DMS114 treated with DMSO at 0.1 percent for 48 hours (cell line): Measurements from ENCODE around the gene OTOGL.
"Not testable (repeated sequence)": the region's sequence is repeated elsewhere in the genome, so short reads cannot be mapped to it uniquely, and the experiment has no call there.

Source experiments
- DNase-seq: peaks from one replicate; lab custom pipeline; 2025; ENCODE audit not compliant: unreplicated experiment; lab: John Stamatoyannopoulos, UW

The OTOGL gene

GRCh38 chr12:80099259-80099658, at the start of gene OTOGL:
OTOGL (plus strand) TSS chr12:80099537; CDS start chr12:80209432, 109,895 bp downstream.
- DNase-seq, result no peak

DNA sequence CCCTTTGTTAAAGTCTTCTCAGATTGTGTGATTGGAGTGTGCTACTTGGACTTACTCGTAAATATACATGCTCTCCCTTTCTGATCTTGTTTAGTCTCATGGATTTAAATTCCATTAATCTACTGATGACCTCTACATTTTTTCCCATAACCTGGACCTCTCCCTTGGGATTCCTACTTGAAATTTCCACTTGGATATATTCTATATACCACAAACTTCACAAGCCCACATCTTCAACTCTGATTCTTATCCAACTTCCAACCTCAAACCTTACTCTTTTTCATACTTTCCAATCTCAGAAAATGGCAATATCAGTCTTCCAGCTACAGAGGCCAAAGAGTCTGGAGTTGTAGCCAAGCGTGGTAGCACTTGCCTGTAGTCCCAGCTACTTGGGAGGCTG, 49.1 kb upstream of the OTOGL start:
- DNase-seq, result no peak

DNA sequence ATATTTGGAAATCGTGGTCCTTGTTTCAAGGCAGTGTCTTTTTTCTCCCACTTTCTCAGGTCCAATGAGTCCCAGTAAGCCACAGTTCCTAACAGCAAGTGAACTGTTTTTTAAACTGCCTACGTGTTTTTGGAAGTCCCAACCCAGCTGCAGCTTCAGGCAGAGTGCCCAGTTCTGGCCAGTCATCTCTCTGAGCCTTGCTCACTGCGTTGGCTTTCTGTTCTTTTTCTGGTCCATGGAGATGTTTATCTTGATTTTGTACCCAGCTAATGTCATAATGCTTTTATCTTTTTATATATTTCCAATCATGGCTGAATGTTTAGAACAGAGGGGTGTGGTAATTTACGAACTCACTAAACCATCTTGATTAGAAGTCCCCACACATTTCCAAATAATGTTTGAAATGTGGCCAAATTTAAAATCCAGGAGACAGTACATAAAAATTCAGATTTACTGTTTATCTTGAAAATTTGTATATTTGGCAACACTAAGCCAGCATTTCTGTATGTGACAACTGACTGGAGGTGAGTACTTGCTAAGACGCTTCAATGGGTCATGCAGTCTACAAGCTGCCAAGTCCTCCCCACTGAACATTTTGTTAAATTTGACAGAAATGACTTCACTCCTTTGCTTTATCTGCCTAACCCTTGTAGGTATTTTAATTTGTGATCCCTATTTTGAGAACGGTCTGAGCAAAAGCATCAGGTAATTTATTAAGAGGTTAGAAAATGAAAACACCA, 46.1 kb upstream of the OTOGL start:
- no peak for DNase-seq

DNA sequence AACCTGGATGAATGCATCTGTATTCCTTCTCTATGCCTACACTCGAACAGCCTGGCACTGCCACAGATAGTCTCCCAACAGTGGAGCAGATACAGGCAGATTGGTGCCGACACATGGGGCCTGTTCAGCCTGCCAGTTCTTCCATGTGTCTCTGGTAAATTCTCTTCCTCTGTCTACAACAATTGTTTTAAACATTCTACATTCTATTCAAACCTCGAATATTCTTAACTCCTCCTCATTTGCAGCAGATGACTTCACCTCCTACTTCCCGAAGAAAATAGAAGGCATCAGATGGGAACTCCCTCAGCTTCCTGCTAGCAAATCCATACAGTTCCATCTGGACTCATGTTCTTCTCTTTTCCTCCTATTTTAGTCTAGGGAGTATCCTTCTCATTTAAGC, 43.1 kb upstream of the OTOGL start:
- no peak for DNase-seq

GRCh38 chr12:80056845-80057244, 42.5 kb upstream of the OTOGL start:
- DNase-seq, result no peak

DNA sequence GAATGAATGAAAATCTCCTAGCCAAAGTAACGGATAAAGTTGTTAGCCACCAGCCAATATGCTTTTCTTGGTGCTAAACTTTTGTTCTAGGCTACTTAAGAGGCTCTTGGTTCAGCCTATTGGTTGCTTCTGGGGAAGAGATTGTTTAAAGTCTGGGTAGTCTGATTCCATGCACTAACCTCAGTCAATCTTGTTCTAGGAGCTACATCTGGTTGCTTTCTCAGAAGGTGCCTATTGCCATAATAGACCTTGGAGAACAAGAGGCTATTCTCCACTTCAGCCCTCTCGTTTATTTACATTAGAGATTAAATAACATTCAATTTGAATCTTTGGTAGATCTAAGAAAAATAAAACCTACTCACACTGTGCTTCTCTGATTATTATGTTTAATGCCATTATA, 40.8 kb upstream of the OTOGL start:
- no peak for DNase-seq

DNA sequence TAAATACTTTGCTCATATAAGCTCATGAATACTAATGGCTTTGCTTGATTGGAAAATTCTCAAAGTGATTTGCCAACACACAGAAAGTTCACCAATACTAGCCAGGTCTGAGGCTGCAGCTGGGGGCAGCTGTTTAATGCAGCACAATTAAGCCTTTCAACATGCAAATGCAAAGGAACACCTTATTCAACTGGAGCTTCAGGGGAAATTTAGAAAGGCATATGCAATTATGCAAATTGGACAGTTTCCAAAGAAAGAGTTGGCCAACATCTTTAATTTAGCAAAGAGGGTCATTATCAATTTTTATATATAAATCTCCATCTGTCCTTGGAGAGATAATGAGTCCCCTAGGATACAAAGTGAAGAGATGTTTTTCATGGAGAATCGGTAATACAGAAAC, 40.2 kb upstream of the OTOGL start:
- DNase-seq, result no peak

DNA sequence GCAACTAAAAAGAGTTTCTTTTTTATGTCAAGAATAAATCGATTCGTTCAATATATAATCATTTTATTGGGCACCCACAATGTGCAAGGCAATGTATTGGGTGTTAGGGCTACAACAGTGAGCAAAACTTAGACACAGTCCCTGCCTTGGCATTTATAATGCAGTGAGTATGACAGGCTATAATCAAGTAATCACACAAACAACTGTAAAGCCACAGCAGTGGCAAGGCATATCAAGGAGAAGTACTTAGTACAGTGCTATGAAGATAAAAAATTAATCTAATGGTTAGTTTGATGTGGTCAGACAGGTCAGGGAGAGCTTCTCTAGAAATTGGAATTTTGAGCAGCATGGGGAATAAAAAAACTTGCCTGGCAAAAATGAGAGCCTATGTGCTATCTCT, 39.5 kb upstream of the OTOGL start:
- no peak for DNase-seq

- no peak for DNase-seq
Observed at GRCh38 chr12:80064269-80064668, 35.1 kb upstream of the OTOGL start.

- DNase-seq, result no peak
Observed at GRCh38 chr12:80064951-80065350, 34.4 kb upstream of the OTOGL start.

GRCh38 chr12:80068173-80068572, 31.2 kb upstream of the OTOGL start:
- no peak for DNase-seq

DNA sequence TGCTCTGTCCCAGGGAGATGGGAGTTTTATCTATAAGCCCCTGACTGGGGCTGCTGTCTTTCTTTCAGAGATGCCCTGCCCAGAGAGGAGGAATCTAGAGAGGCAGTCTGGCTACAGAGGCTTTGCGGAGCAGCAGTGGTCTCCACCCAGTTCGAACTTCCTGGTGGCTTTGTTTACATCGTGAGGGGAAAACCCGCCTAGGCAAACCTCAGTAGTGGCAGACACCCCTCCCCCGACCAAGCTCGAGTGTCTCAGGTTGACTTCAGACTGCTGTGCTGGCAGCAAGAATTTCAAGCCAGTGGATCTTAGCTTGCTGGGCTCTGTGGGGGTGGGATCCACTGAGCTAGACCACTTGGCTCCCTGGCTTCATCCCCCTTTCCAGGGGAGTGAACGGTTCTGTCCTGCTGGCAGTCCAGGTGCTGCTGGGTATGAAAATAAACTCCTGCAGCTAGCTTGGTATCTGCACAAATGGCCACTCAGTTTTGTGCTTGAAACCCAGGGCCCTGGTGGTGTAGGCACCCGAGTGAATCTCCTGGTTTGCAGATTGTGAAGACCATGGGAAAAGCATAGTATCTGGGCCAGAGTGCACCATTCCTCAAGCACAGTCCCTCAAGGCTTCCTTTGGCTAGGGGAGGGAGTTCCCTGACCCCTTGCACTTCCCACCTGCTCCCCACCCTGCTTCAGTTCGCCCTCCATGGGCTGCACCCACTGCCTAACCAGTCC, 15.3 kb upstream of the OTOGL start:
- not testable (repeated sequence) for DNase-seq

- no peak for DNase-seq
Observed at GRCh38 chr12:80086025-80086424, 13.3 kb upstream of the OTOGL start.

GRCh38 chr12:80087486-80088213, 11.7 kb upstream of the OTOGL start:
- no peak for DNase-seq

GRCh38 chr12:80100591-80100990, 1.3 kb downstream of the OTOGL start:
- no peak for DNase-seq

GRCh38 chr12:80101126-80101525, 1.8 kb downstream of the OTOGL start:
- no peak for DNase-seq

DNA sequence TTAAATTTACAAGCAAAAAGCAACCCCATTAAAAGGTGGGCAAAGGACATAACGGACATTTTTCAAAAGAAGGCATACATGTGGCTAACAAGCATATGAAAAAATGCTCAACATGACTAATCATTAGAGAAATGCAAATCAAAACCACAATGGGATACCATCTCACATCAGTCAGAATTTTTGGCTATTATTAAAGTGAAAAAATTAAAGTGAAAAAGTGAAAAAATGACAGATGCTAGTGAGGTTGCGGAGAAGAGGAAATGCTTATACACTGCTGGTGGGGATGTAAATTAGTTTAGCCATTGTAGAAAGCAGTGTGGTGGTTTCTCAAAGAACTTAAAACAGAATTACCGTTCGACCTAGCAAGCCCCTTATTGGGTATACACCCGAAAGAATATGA, 7.9 kb downstream of the OTOGL start:
- DNase-seq, result no peak

DNA sequence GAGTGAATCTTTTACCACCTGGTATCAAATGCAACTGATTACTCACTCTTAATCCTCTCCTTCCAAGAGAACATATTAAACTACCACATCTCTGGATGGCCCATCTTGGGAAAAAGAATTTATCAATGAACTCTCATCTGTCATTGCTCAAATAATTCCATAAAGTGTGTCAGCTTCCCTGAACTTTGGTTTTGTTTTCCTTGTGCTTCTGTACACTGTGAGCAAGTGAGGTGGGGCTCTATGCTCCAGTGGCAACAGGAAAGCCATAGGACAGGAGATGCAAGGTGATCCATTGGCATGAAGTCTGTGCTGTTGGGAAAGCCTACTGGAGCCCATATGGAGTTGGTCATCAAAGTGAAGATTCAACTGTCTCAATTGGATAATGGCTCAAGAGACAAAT, 17.4 kb downstream of the OTOGL start:
- no peak for DNase-seq

DNA sequence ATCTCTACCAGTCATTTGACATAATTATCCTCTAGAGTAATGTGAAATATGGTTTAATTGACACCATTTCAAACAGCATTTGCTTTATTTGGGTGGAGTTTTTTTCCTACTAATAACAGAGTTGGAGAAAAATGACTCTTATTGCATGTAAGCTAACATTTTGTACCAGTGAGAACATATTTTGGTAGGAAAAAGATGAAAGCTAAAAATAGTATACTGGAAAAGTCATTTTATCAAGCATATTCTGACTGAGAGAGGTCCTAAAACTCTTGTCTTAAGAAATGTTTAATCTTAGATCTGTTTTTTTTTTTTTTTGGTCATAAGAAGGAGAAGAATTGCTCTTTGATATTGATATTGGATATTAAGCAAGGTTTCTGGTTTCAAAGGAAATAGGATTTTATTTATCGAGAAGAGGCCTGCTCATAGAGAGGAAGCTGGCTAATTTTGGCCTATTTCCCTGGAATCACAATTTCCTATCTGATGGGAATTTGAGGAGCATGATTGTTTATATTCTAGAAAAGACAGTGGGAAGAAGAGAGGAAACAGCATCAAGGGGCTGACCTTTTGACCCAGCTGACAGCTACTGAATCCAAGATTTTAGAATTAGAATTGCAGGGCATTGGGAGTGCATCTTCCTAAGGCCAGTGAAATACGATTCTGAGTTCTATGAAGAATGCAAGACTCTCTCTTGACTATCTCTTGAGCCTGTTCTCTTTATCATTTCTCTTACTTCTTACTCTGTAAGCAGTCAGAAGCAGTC, 19.4 kb downstream of the OTOGL start:
- no peak for DNase-seq

DNA sequence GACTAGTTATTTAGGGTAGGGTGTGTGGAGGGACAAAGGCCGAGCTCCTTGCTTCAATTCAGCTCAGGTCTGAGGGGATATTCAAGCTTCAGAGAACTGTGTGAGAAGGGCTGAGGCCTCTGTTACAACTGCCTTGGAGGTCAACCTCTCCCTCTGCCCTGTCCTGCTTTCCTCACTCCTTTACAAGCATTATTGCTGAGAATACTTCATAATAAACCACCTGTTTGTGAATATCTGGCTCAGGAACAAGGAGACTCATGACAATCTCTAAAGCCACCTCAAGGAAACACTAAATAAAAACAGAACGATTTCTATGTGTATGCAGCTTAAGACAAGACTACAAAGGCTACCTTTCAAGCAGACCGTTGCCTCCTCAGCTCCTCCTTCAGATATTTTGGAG, 21.7 kb downstream of the OTOGL start:
- no peak for DNase-seq

- no peak for DNase-seq
Observed at GRCh38 chr12:80121661-80122060, 22.3 kb downstream of the OTOGL start.
